HG03280 (cell line): Measurements from ENCODE around the gene MFRP.
A peak's percentile ranks its signal among the peaks of the same experiment; 100 is the strongest.
"Not testable (repeated sequence)": the region's sequence is repeated elsewhere in the genome, so short reads cannot be mapped to it uniquely, and the experiment has no call there.

Source experiments
- ATAC-seq: cut with Tn5 transposase; IDR thresholded peaks from one replicate; pipeline ENCODE4 v1.9.1; 2021; ENCODE audit warnings: mild to moderate bottlenecking, moderate library complexity; ENCODE audit not compliant: unreplicated experiment

The MFRP gene

DNA sequence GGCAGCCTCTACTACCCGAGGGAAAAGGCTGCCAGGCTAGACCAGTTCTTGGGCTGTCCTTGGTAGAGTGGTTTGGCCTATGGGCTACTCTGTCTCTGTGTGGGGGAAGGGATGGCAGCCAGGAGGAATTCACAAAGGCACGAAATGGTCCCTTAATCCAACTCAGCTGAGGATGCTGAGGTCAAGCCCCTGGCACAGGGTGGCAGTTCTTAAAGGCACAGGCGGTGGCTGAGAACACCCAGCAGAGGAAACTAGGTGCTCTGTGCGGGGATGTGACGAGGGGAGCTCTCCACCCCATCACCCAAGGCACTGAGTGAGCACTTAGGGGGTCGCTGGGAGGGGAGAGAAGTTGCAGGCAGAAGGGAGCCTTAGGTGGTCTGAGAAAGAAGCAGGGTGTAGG is at the start of gene MFRP:
Gene MFRP, minus strand, starts transcription at position 101 of the 400 bp plus-strand sequence. CDS start 192 bp downstream, outside the sequence.
- ATAC-seq = no peak

- ATAC-seq = no peak
Observed at GRCh38 chr11:119391275-119391674, 44.8 kb upstream of the MFRP start.

DNA sequence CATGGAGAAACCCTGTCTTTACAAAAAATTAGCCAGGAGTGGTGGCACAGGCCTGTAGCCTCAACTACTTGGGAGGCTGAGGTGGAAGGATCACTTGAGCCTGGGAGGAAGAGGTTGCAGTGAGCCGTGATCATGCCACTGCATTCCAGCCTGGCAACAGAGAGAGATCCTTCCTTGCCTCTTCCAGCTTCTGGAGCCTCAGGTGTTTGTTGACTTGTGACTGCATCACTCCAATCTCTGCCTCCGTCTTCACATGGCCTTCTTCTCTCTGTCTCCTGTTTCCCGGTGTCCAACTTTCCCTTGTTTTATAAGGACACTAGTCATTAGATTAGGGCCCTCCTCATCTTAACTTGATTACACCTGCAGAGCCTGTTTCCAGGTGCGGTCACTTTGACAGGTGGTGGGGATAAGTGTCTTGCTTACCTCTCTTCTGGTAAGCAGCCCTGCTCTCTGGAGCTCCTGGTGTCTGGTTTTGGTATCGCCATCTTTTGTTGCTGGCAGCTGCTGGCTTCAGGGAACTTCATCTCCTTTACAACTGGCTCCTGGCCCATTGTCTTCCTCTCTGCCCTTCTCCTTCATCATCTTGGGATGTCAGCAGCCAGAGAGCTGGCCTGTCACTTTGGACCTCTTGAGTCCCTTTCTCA is 43.2 kb upstream of the MFRP start:
- ATAC-seq = no peak

GRCh38 chr11:119388103-119388502 is 41.6 kb upstream of the MFRP start:
- no peak for ATAC-seq

DNA sequence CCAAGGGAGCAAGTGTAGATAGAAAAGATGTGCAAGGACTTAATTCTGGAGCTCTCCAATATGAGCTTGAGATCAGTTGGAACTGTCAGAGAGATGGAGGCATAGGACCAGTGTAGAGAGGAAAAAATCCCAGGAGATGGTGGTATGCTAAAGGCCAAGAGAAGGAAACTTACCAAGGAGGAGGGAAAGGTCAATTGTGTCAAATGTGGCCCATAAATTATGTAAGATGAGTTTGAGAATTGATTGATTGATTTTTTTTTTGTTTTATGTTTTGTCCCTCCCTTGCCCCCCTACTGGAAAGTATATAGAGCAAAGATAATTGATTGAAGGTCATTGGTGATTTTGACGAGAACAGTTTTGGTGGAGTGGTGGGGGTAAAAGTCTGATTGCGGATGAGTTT is 37.8 kb upstream of the MFRP start:
- ATAC-seq = no peak

GRCh38 chr11:119382513-119382912 is 36.0 kb upstream of the MFRP start:
- not testable (repeated sequence) for ATAC-seq

DNA sequence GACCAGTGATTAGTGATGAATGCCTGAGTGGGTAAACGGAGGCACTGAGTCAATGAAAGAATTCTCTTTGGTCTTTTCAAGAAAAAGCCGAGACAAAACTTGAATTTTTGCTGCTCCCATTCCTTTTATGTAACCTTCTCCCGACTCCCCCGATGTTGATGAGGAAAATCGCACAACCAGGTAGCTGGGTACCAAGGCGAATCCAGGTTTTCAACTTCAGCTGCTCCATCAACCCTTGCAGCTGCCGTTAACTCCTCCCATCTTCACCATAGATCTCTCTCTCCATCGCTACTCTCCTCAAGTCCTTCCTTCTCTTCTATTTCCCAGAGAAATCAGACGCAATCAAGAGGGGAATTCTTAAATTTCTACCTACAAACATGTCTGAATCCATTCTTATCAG is 35.6 kb upstream of the MFRP start:
- no peak for ATAC-seq

- peak; percentile 98 for ATAC-seq
Observed at GRCh38 chr11:119381181-119381988, 34.9 kb upstream of the MFRP start, which contains the start of gene USP2. USP2 (minus strand) TSS chr11:119381690; CDS start chr11:119373480, 8,210 bp downstream.

DNA sequence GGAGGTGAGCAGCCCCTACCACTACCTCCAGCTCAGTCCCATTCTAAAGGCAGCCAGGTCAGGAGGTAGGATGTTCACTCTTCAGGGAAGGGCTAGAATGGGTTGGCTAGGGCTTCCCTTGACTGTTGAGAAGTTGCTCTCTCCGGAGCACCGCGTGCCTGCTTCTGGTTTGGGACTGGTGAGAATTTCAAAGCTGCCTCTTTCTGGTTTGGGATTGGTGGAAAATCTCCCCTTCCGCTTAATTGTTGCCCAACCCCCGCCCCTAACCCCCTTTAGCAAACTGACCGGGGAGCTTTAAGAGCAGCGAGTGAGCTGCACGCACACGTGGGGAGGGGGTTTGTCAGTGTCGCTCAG is 34.3 kb upstream of the MFRP start:
- ATAC-seq = no peak

GRCh38 chr11:119380160-119380826 is 33.8 kb upstream of the MFRP start:
- no peak for ATAC-seq

- no peak for ATAC-seq
Observed at GRCh38 chr11:119378851-119379465, 32.5 kb upstream of the MFRP start.

DNA sequence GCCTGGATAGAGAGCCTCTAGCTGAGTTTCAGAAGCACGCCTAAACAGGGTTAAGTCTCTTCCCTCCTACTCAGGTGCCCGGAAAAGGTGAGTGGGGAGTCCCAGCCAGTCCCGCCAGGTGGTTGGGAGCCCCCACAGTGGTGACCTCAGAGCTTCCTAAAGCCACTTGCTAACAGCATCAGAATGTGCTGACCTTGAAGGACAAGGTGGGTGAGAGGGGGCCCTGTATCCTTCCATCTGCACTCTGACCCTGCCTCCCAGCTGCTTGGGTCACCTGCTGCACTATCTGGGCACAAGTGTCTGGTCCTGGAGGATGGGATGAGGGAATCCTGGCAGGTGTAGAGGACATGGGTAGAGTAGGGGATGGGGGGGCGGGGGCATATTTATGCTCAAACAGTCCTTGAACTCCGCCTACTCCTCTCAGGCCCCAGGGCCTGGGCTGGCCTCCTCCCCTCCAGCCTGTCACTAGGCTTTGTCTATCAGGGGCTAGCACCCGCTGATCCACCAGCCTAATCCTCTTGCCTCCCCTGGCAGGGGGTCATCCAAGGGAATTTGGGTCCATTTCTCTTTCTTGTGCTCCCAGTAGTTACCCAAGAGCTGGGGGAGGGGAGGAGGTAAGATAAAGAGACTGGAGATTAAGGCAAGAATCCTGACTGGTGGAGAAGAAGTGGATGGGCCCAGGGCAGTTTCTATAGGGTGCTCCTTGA is 31.6 kb upstream of the MFRP start:
- no peak for ATAC-seq

GRCh38 chr11:119377112-119377901 is 30.8 kb upstream of the MFRP start:
- ATAC-seq = no peak

GRCh38 chr11:119376197-119376847 is 29.8 kb upstream of the MFRP start:
- ATAC-seq = no peak

GRCh38 chr11:119375337-119376196 is 29.1 kb upstream of the MFRP start:
- ATAC-seq = no peak

DNA sequence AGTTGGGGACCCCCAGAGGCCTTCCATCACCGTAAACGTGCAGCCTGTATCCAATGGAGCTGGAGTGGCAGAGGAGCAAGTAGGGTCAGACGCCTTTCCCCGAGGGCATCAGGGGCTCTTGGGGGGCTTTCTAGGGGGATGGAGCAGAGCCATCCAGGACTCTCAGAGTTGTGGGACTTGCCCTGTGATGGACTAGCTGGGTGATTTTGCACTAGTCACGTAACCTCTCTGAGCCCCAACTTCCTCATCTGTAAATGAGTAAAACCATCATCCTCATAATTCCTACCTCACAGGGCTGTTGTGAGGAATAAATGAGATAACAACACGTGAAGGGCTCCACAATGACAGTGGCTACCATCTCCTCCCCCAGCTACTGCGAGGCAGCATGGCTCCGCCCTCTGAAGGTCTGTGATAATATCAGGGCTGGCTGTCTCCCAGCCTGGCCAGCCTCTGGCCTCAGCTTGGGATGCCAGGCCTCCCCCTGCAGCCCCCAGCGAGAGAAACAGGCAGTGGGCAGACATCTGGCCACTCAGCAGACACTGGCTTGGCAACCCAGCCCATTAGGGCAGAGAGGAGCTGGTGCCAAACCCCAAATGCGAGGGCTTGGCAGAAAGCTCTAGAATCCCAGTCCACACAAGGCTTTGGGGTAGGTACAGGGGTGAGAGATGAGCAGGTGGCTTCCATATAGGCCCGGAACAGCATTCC is 28.3 kb upstream of the MFRP start:
- ATAC-seq = no peak

GRCh38 chr11:119373921-119374631 is 27.6 kb upstream of the MFRP start:
- no peak for ATAC-seq
